GM12878 (cell line): ENCODE measurements around the gene KIFC3. TPM values are rescaled to one million over a fixed set of nuclear protein-coding genes. Genes with fewer than 3 reads are reported as not detected.

Experiments
- ATAC-seq: fragments of 200-7000 bp; cut with Tn5 transposase; 3 replicates; pipeline ENCODE4 v1.9.1; 2020; ENCODE audit warnings: mild to moderate bottlenecking, moderate library complexity
- BruUV-seq: library from RNA; stranded (reverse); fragments of 400-500 nt; replicated peaks from 2 replicates; lab custom pipeline; 2021; lab: Mats Ljungman, UMichigan
- CTCF ChIA-PET: fragments of 300-600 bp; sonication (Branson Sonifier 250); formaldehyde crosslinking; extraction: SDS; loops from one replicate; lab custom pipeline; 2021; ENCODE audit warnings: inconsistent platforms; lab: Yijun Ruan, JAX
- POLR2A ChIA-PET: fragments of 350-600 bp; formaldehyde crosslinking; extraction: SDS; loops from one replicate; lab custom pipeline; 2021; ENCODE audit warnings: inconsistent platforms; lab: Charles Lee
- RAD21 ChIA-PET: fragments of 300-600 bp; sonication (Branson Sonifier 250); formaldehyde crosslinking; loops from one replicate; lab custom pipeline; 2023; ENCODE audit warnings: antibody characterized with exemption; ENCODE audit not compliant: unreplicated experiment; lab: Charles Lee
- SMC1A ChIA-PET: fragments of 300-600 bp; sonication (Branson Sonifier 250); formaldehyde crosslinking; loops from one replicate; lab custom pipeline; 2023; ENCODE audit not compliant: unreplicated experiment, uncharacterized antibody; lab: Charles Lee
- DNase-seq: peaks from one replicate; pipeline ENCODE4 v3.0.0-alpha.2; 2011; ENCODE audit warnings: low read depth, low spot score
- FAIRE-seq: peaks from 3 replicates; lab custom pipeline; 2011; peaks lifted over from hg19 to GRCh38; lab: Jason Lieb, UNC
- H2AFZ ChIP-seq: 2 replicates; pipeline ENCODE4 v1.6.0; 2011; ENCODE audit warnings: low read depth, low read length, control low read depth; ENCODE audit not compliant: control insufficient read depth
- H3K27ac ChIP-seq: 2 replicates; pipeline ENCODE4 v1.5.1; 2011; ENCODE audit warnings: control low read depth; ENCODE audit not compliant: control insufficient read depth, insufficient read depth
- H3K27me3 ChIP-seq, 2 experiments: replicated peaks in 1 of 2; 2 replicates each; pipeline versions ENCODE4 v1.6.0 to v1.6.1; 2011; ENCODE audit warnings: low read length in 1 of 2; ENCODE audit not compliant: control insufficient read depth in 2 of 2, insufficient read depth in 2 of 2
- H3K36me3 ChIP-seq, 2 experiments: 2 replicates each; pipeline ENCODE4 v1.5.1; 2011; ENCODE audit warnings: low read length in 1 of 2; ENCODE audit not compliant: control insufficient read depth in 2 of 2, insufficient read depth in 2 of 2
- H3K4me1 ChIP-seq: 2 replicates; pipeline ENCODE4 v1.6.1; 2011; ENCODE audit warnings: mild to moderate bottlenecking, low read length, moderate library complexity, mixed read lengths; ENCODE audit not compliant: control insufficient read depth, insufficient read depth
- H3K4me2 ChIP-seq: 2 replicates; pipeline ENCODE4 v1.6.0; 2011; ENCODE audit warnings: control low read depth; ENCODE audit not compliant: control insufficient read depth, insufficient read depth
- H3K4me3 ChIP-seq: fragments of 200-600 bp; sonication (generic); 2 replicates; pipeline ENCODE4 v1.5.1; 2016
- H3K79me2 ChIP-seq: 2 replicates; pipeline ENCODE4 v1.6.0; 2011; ENCODE audit warnings: low read length; ENCODE audit not compliant: control insufficient read depth, insufficient read depth
- H3K9ac ChIP-seq: 2 replicates; pipeline ENCODE4 v1.8.0; 2011; ENCODE audit warnings: low read length, control low read depth, mixed read lengths; ENCODE audit not compliant: control insufficient read depth, insufficient read depth
- H3K9me3 ChIP-seq: replicated peaks from 3 replicates; pipeline ENCODE4 v1.5.1; 2011; ENCODE audit warnings: mild to moderate bottlenecking, low read length; ENCODE audit not compliant: control insufficient read depth, insufficient read depth
- H4K20me1 ChIP-seq: 2 replicates; pipeline ENCODE4 v1.6.0; 2011; ENCODE audit not compliant: control insufficient read depth, insufficient read depth
- ASH2L ChIP-seq: fragments of 300-600, 200-600 bp; sonication (generic); IDR thresholded peaks from 2 replicates; pipeline ENCODE4 v1.6.1; 2017; ENCODE audit warnings: low read depth, mild to moderate bottlenecking, borderline replicate concordance
- ATF3 ChIP-seq: IDR thresholded peaks from 2 replicates; pipeline ENCODE4 v1.6.1; 2011; ENCODE audit warnings: low read depth, mild to moderate bottlenecking, low read length, moderate library complexity, borderline replicate concordance; ENCODE audit errors: extremely low read depth
- NR2C1 ChIP-seq: fragments of 450-650 bp; IDR thresholded peaks from 2 replicates; pipeline ENCODE4 v1.6.1; 2017; ENCODE audit warnings: antibody characterized with exemption, mild to moderate bottlenecking, moderate library complexity
- PAX5 ChIP-seq: IDR thresholded peaks from 2 replicates; pipeline ENCODE4 v1.6.1; 2011; ENCODE audit warnings: low read depth, low read length, borderline replicate concordance
- PML ChIP-seq: IDR thresholded peaks from 2 replicates; pipeline ENCODE4 v1.6.1; 2012; ENCODE audit warnings: low read length, inconsistent platforms
- SIN3A ChIP-seq: IDR thresholded peaks from 2 replicates; pipeline ENCODE4 v1.6.1; 2012; ENCODE audit warnings: low read depth, low read length, improper control_type of control experiment
- SMARCA5 ChIP-seq: fragments of 450-650 bp; IDR thresholded peaks from 2 replicates; pipeline ENCODE4 v1.6.1; 2017; ENCODE audit warnings: mild to moderate bottlenecking
- TAF1 ChIP-seq: IDR thresholded peaks from 2 replicates; pipeline ENCODE4 v1.6.1; 2011; ENCODE audit warnings: mild to moderate bottlenecking, low read depth, low read length, borderline replicate concordance
- ZNF207 ChIP-seq: fragments of 450-650 bp; IDR thresholded peaks from 2 replicates; pipeline ENCODE4 v1.6.1; 2014; ENCODE audit warnings: antibody characterized with exemption, mild to moderate bottlenecking, borderline replicate concordance
- WGBS: methylation state at CpG from one replicate; pipeline ENCODE4 v1.1.6; 2016; ENCODE audit warnings: low lambda C conversion rate; ENCODE audit not compliant: insufficient replicate concordance, insufficient coverage; ENCODE audit errors: missing lambda C conversion rate; 5-methylcytosine and 5-hydroxymethylcytosine counted together
- in situ Hi-C: fragments of 300-500 bp; cut with MboI; formaldehyde crosslinking; loops from 9 replicates; pipeline ENCODE4 v1.14.3; 2018; ENCODE audit warnings: mixed read lengths
- intact Hi-C: fragments of 100-400 bp; cut with micrococcal nuclease; formaldehyde crosslinking; loops from one replicate; pipeline ENCODE4 v1.14.2; 2022; ENCODE audit not compliant: unreplicated experiment
- polyA plus RNA-seq, 11 experiments: library from polyadenylated mRNA; depleted of rRNA in 4 of 11; unstranded in 6 of 11; stranded (reverse) in 5 of 11; fragments of >200 nt; fragmentation: Nextera tagmentation in 4 of 11; fragmentation: Illumina TruSeq in 1 of 11; extraction: Ambion mirVana in 4 of 11; extraction: Trizol in 1 of 11; gene quantifications; 1 replicate in 1 of 11; 2 replicates in 10 of 11; pipeline versions ENCODE4 v1.2.1 to v1.2.3, GENCODE V29; 2011 to 2016; ENCODE audit warnings: inconsistent platforms in 2 of 11, missing spikeins in 2 of 11, low read depth in 1 of 11
- total RNA-seq, 4 experiments: library from RNA; depleted of rRNA in 3 of 4; stranded (reverse); fragments of >200 nt in 3 of 4; fragmentation: Illumina TruSeq in 1 of 4; extraction: Trizol in 1 of 4; gene quantifications; 2 replicates each; pipeline versions ENCODE4 v1.2.1 to v1.2.3, GENCODE V29; 2013 to 2021

The KIFC3 gene
- total and polyA plus RNA-seq, 10 of the 15 experiments (the other 5 are each of a cell fraction or from before 2014, with no cell fraction given) = 0.22 to 1.3 (median 0.26) TPM; not detected in 3

GRCh38 chr16:57765160-57765728 lies 37.0 kb downstream of the KIFC3 start:
- Histone ChIP-seq H3K9ac (no peak overlapping the region), H3K4me1 (no peaks in the 10 kb centered on the region), H3K79me2 (no peaks in the 10 kb centered on the region), H3K27me3 (no peaks in the 10 kb centered on the region), H3K4me2 (no peak overlapping the region), H3K27ac (no peak overlapping the region), H3K4me3 (no peak overlapping the region), H4K20me1 (no peaks in the 10 kb centered on the region), H3K36me3 (no peaks in the 10 kb centered on the region), H3K9me3 (no peaks in the 10 kb centered on the region), H2AFZ (no peak overlapping the region)
- TF ChIP-seq SIN3A (no peak), ZNF207 (no peak), ASH2L (no peak), PML (no peak), TAF1 (no peak), ATF3 (no peak), SMARCA5 (no peak), NR2C1 (no peak), PAX5 (no peak)
- ChIA-PET SMC1A (no interaction called here), RAD21 (interaction anchor here (1.4 kb wide), 1 partner anchor 8 kb away, joined by 6 read pairs; no protein-coding TSS in a partner anchor), CTCF (no interaction called here), POLR2A (no interaction called here)
- intact Hi-C loops = no loop called here
- in situ Hi-C loops = no loop called here
- WGBS = 94% methylated on average over 14 of the region's 17 CpGs
- no peak for DNase-seq
- no peak for ATAC-seq
- BruUV-seq = no TSS peak
- no peak for FAIRE-seq
